SK-N-SH (cell line): ENCODE results near the gene USP10.

ENCODE experiments used
- CTCF ChIP-seq: fragments of 200-600 bp; sonication (generic); IDR thresholded peaks from 2 replicates; pipeline ENCODE4 v1.6.1; 2017; ENCODE audit warnings: antibody characterized with exemption, mild to moderate bottlenecking, moderate library complexity
- GABPA ChIP-seq: IDR thresholded peaks from 2 replicates; pipeline ENCODE4 v1.4.0; 2012; ENCODE audit warnings: low read depth, mild to moderate bottlenecking
- POLR2AphosphoS5 ChIP-seq: IDR thresholded peaks from 2 replicates; pipeline ENCODE4 v1.6.1; 2012; ENCODE audit warnings: low read depth, low read length
- RCOR1 ChIP-seq: fragments of 150-350 bp; IDR thresholded peaks from 2 replicates; pipeline ENCODE4 v1.6.1; 2017; ENCODE audit warnings: antibody characterized with exemption, low read length
- RXRA ChIP-seq: IDR thresholded peaks from 2 replicates; pipeline ENCODE4 v1.4.0; 2012; ENCODE audit warnings: low read depth, mild to moderate bottlenecking, borderline replicate concordance
- TEAD4 ChIP-seq: IDR thresholded peaks from 2 replicates; pipeline ENCODE4 v1.4.0; 2012; ENCODE audit warnings: mild to moderate bottlenecking, borderline replicate concordance; ENCODE audit not compliant: insufficient read depth
- USF1 ChIP-seq: IDR thresholded peaks from 2 replicates; pipeline ENCODE4 v1.4.0; 2012; ENCODE audit warnings: low read depth, borderline replicate concordance
- YY1 ChIP-seq: IDR thresholded peaks from 2 replicates; pipeline ENCODE4 v1.4.0; 2012; ENCODE audit warnings: low read depth, mild to moderate bottlenecking
- TF ChIP-seq, protein P1 (sequence below): IDR thresholded peaks from 2 replicates; pipeline ENCODE4 v1.6.1; 2012; ENCODE audit warnings: mild to moderate bottlenecking, low read depth, low read length, moderate library complexity
- TF ChIP-seq, protein P2 (sequence below): IDR thresholded peaks from 2 replicates; pipeline ENCODE4; 2012

GRCh38 chr16:84699712-84700445 lies at the start of gene USP10:
- TF ChIP-seq CTCF (no peak), POLR2AphosphoS5 (peak; percentile 60), GABPA (peak; percentile 23; the same call in 1 of the 2 replicates), RCOR1 (no peak), USF1 (no peak), TEAD4 (no peak), YY1 (peak; percentile 82), RXRA (no peak)
- TF ChIP-seq, protein P1, sequence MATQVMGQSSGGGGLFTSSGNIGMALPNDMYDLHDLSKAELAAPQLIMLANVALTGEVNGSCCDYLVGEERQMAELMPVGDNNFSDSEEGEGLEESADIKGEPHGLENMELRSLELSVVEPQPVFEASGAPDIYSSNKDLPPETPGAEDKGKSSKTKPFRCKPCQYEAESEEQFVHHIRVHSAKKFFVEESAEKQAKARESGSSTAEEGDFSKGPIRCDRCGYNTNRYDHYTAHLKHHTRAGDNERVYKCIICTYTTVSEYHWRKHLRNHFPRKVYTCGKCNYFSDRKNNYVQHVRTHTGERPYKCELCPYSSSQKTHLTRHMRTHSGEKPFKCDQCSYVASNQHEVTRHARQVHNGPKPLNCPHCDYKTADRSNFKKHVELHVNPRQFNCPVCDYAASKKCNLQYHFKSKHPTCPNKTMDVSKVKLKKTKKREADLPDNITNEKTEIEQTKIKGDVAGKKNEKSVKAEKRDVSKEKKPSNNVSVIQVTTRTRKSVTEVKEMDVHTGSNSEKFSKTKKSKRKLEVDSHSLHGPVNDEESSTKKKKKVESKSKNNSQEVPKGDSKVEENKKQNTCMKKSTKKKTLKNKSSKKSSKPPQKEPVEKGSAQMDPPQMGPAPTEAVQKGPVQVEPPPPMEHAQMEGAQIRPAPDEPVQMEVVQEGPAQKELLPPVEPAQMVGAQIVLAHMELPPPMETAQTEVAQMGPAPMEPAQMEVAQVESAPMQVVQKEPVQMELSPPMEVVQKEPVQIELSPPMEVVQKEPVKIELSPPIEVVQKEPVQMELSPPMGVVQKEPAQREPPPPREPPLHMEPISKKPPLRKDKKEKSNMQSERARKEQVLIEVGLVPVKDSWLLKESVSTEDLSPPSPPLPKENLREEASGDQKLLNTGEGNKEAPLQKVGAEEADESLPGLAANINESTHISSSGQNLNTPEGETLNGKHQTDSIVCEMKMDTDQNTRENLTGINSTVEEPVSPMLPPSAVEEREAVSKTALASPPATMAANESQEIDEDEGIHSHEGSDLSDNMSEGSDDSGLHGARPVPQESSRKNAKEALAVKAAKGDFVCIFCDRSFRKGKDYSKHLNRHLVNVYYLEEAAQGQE, result no peak
- TF ChIP-seq, protein P2, sequence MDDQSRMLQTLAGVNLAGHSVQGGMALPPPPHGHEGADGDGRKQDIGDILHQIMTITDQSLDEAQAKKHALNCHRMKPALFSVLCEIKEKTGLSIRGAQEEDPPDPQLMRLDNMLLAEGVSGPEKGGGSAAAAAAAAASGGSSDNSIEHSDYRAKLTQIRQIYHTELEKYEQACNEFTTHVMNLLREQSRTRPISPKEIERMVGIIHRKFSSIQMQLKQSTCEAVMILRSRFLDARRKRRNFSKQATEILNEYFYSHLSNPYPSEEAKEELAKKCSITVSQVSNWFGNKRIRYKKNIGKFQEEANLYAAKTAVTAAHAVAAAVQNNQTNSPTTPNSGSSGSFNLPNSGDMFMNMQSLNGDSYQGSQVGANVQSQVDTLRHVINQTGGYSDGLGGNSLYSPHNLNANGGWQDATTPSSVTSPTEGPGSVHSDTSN, result no peak
